GM19035 (cell line): ENCODE measurements around the gene DIMT1.

Source experiments
- ATAC-seq: cut with Tn5 transposase; IDR thresholded peaks from one replicate; pipeline ENCODE4 v1.9.1; 2021; ENCODE audit not compliant: unreplicated experiment

The DIMT1 gene

DNA sequence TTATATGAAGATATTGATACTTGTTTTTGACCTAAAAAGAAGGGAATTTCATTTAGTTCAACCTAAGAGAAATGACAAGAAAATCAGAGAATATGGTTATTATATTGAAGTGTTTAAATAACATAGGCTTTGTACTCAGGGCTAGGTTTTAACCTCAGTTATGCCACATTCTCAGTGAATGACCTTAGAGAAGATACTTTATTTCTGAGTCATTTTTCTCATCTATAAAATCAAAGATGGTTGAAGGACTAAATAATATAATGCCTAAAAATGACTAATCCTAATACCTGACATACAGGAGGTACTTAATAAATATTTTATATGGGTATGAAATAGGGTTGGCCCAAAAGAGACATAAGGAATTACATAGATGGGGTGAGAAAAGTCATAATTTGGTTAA lies 32.3 kb downstream of the DIMT1 start:
- ATAC-seq, result no peak

DNA sequence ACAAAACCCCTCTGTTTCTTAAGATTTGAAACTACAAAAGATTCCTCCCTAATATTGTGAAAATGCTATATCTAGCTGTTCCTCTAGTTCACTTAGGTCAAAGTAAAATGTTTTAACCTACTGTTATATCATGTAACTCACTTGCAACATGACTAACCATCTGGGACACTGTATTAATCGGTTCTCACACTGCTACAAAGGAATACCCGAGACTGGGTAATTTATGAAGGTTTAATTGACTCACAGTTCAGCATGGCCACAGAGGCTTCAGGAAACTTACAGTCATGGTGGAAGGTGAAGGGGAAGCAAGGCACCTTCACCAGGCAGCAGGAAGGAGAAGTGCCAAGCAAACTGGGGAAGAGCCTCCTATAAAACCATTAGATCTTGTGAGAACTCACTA lies 34.7 kb downstream of the DIMT1 start:
- ATAC-seq, result no peak

GRCh38 chr5:62362701-62363100 lies 41.0 kb downstream of the DIMT1 start:
- no peak for ATAC-seq

GRCh38 chr5:62354028-62354874 lies 49.5 kb downstream of the DIMT1 start:
- peak; percentile 93 for ATAC-seq

GRCh38 chr5:62348723-62349481 lies 54.8 kb downstream of the DIMT1 start:
- ATAC-seq, result no peak

DNA sequence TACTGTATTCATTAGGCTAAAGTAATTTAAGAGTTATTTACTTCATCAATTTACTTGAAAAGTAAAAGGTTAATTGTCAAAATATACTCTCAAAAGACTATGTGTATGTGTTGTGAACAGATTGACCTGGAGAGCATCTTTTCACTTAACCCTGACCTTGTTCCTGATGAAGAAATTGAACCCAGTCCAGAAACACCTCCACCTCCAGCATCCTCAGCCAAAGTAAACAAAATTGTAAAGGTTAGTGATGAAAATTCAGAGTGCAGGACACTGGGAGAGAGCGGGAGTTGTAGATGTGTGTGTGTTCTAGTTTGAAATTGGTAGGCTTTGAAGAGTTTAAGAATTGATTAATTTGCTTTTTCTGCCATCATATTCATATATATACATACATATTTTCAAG lies 55.8 kb downstream of the DIMT1 start:
- ATAC-seq, result no peak

DNA sequence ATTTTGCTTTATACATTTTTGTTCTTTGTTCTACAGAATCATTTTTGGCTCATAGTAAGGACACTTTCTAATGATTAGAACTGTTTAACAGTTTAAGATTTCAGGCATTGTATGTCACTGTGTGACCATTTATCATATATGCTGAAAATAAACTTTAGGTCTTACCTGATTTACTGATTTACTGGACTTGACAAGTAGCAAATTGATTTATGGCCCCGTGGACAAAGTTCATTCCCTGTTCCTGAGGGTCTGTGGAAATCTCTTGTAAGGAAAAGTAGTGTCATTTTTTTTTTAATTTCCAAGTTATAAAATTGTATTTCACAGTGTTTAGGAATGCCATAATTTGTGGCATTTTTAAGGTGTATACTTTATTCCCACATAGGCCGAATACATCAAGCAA lies 57.0 kb downstream of the DIMT1 start:
- ATAC-seq, result no peak

DNA sequence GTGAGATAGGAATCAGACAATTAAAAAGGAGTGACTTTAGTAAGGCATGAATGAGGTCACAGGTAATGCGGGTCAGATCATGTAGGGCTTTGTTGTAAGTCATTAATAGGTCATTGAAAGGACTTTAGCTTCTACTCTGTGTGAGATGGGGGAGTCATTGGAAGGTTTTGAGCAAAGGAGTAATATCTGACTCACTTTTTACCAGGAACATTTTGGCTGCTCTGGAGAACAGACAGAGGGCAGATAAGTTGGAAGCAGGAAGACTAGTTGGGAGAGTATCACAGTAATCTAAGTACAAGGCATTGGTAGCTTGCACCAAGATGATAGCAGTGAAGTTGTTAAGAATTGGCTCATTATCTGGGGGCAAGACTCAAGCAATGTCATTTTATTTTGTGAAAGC lies 60.3 kb downstream of the DIMT1 start:
- ATAC-seq, result no peak

DNA sequence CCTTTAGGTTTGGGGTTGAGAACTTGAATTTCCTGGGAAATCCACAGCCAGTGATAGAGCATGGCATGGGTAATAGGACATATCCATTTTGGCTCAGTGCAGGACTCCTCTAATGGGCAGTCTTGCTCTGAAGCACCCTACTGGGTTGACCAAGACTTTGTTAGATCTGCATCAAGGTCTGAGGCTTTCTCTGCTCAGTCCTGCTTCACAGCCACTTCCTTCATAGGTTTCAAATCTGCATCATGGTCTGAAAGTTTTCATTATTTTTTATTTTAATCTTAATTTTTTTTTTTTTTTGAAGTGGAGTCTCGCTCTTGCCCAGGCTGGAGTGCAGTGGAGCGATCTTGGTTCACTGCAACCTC lies 61.2 kb downstream of the DIMT1 start:
- peak; percentile 39 for ATAC-seq

DNA sequence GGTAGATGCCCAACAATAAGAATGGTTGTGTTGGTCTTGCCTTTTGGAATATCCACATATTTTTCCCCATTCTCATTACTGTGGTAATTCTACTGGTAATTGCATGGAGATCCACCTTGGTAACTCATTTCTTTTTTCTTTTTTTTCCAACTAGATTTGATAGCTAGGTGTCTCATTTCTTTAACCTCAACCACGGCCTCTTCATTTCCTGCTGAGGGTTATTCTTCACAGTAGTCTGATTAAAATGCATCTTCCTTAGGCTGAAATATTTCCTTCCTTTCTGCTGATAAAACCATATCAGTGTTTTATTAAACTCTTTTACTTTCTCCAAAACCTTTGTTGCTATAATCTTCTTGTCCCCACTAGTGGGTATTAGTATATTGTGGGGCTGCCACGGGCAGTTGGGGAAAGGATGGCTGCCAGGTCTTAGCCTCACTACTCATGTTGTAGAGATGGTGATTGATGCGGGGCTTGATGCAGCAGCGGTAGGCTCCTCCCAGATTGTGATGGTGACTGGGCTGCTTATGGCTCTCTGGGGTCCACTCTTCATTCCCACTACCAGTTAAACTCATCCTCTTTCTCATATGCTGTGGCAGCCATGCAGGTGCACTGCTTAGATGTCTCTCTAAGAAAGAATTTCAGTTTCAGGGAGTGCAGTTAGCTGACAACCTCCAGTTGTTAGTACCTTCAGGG lies 61.8 kb downstream of the DIMT1 start:
- peak; percentile 58 for ATAC-seq

- no peak for ATAC-seq
Measured at GRCh38 chr5:62340979-62341378, 62.7 kb downstream of the DIMT1 start.

DNA sequence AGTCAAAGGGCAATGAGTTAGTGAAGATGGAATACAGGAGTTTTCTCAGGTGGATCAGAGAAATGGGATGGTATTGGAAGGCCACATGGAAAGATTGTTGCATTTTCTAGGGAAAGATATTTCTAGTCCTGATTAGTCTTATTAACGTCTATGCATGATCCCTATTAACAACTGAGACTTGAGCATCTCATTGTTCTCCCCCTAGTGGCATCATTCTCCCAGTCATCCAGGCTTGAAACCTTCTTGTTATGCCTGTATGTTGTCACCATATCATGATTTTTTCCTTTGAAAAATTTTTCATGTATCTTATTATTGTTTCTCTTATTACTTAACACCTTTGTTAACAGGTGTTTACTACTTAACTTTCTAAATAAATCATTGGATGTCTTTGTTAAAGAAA lies 63.3 kb downstream of the DIMT1 start:
- no peak for ATAC-seq
